Spleen (tissue), 11 donors: ENCODE measurements around the gene APLF. TPM values are rescaled to one million over a fixed set of nuclear protein-coding genes. Genes with fewer than 3 reads are reported as not detected.

ENCODE experiments used
- DNase-seq: peaks from one replicate; pipeline ENCODE4 v3.0.0-alpha.2; 2020
- H3K27ac ChIP-seq, 8 donors: fragments of 200-600 bp; sonication (generic) in 7 of 8; 1 replicate in 4 of 8; 2 replicates in 4 of 8; pipeline versions ENCODE4 v1.5.0 to v1.8.0; 2016 to 2021; ENCODE audit warnings: inconsistent platforms in 4 of 8, mild to moderate bottlenecking in 4 of 8, moderate library complexity in 1 of 8
- H3K27me3 ChIP-seq, 7 donors: fragments of 200-600 bp; sonication (generic) in 6 of 7; replicated peaks in 1 of 7; 1 replicate in 4 of 7; 2 replicates in 3 of 7; pipeline versions ENCODE4 v1.5.0 to v1.8.0; 2016 to 2021; ENCODE audit warnings: inconsistent platforms in 3 of 7, mild to moderate bottlenecking in 1 of 7
- H3K36me3 ChIP-seq, 6 donors: fragments of 200-600 bp; sonication (generic) in 5 of 6; 1 replicate in 4 of 6; 2 replicates in 2 of 6; pipeline versions ENCODE4 v1.5.0 to v1.8.0; 2016 to 2021; ENCODE audit warnings: inconsistent platforms in 2 of 6
- H3K4me1 ChIP-seq, 6 donors: fragments of 200-600 bp; sonication (generic) in 5 of 6; 1 replicate in 3 of 6; 2 replicates in 3 of 6; pipeline versions ENCODE4 v1.5.0 to v1.8.0; 2016 to 2021; ENCODE audit warnings: inconsistent platforms in 3 of 6
- H3K4me3 ChIP-seq, 8 donors: fragments of 200-600 bp; sonication (generic) in 7 of 8; 1 replicate in 4 of 8; 2 replicates in 4 of 8; pipeline versions ENCODE4 v1.5.0 to v1.8.0; 2016 to 2021; ENCODE audit warnings: inconsistent platforms in 4 of 8, mild to moderate bottlenecking in 4 of 8, moderate library complexity in 2 of 8
- H3K9me3 ChIP-seq, 8 donors: fragments of 200-600 bp; sonication (generic) in 7 of 8; 1 replicate in 4 of 8; 2 replicates in 4 of 8; pipeline versions ENCODE4 v1.5.0 to v1.8.0; 2016 to 2021; ENCODE audit warnings: inconsistent platforms in 4 of 8
- POLR2A ChIP-seq, 3 donors: fragments of 450-650 bp; IDR thresholded peaks; one replicate each; pipeline ENCODE4 v1.5.1; 2017; ENCODE audit warnings: antibody characterized with exemption in 3 of 3, mild to moderate bottlenecking in 1 of 3
- POLR2AphosphoS5 ChIP-seq, 3 donors: sonication (generic); formaldehyde crosslinking; IDR thresholded peaks; one replicate each; pipeline ENCODE4 v1.5.1; 2017; ENCODE audit warnings: antibody characterized with exemption in 3 of 3
- WGBS, 5 donors: extraction: QIAGEN DNeasy Blood & Tissue Kit in 3 of 5; methylation state at CpG; one replicate each; pipeline versions ENCODE4 v1.1.5 to v1.1.7; 2013 to 2018; 5-methylcytosine and 5-hydroxymethylcytosine counted together
- intact Hi-C: fragments of 100-400 bp; cut with DNase I; formaldehyde crosslinking; loops from one replicate; pipeline ENCODE4 v1.15.0; 2023; ENCODE audit warnings: low total_unique reads
- polyA plus RNA-seq, 3 donors: library from polyadenylated mRNA; stranded (reverse); fragments of 200-250 nt; gene quantifications; one replicate each; pipeline ENCODE4 v1.2.1, GENCODE V29; 2013
- total RNA-seq, 7 donors: library from RNA; depleted of rRNA in 3 of 7; stranded (reverse); fragments of >200 nt in 3 of 7; fragmentation: NEBNext Ultra II Directional in 4 of 7; extraction: Animal tissue kit (Norgen Biotek cat#: 25700) in 4 of 7; gene quantifications; one replicate each; pipeline versions ENCODE4 v1.1.0 to v1.2.1, GENCODE V29; 2016 to 2021
- TF ChIP-seq, protein P1 (sequence below), 11 experiments: fragments of 200-600 bp in 7 of 11; fragments of 450-650 bp in 4 of 11; sonication (generic) in 4 of 11; IDR thresholded peaks in 8 of 11; conservative IDR thresholded peaks in 3 of 11; 1 replicate in 7 of 11; 2 replicates in 4 of 11; pipeline versions ENCODE4 v1.4.0 to v1.8.0; 2016 to 2021; ENCODE audit warnings: antibody characterized with exemption in 11 of 11, inconsistent platforms in 4 of 11, mild to moderate bottlenecking in 1 of 11
- donor health status: healthy with polysubstance abuse.
- donor health status: DM: no; HTN: no; CAD: no; lungs with moderate emphysema.
- donor health status: DM: no; HTN: no; CAD: no.
- donor health status: Bipolar disorder and iron deficiency.
- donor health status: healthy.
- donor health status: DM: no; HTN: no; CAD: no.
- donor health status: DM: yes; HTN: yes; CAD: no.

The APLF gene
- total and polyA plus RNA-seq, 10 donors, result 1.1 to 7.2 (median 5.0) TPM

DNA sequence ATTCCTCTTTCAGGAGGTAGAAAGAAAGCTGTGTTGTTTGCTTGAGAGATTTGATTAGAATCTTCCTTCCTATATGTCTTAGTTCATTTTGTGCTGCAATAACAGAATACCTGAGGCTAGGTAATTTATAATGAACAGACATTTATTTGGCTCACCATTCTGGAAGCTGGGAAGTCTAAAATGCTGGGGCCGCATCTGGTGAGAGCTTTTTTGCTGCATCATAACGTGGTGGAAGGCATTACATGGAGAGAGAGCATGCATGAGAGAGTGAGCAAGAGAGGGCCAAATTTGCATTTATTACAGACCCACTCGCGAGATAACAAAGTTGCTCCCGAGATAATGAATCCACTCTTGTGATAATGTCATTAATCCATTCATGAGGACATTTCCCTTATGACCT is 34.4 kb downstream of the APLF start:
- WGBS, 5 donors, result 82 to 93% (median 89%) methylated on average over 5 of the region's 5 CpGs
- intact Hi-C loops, result no loop called here
- Histone ChIP-seq H3K27ac (no peak overlapping the region), H3K27me3 (no peaks in the 10 kb centered on the region), H3K36me3 (peaks cover 0 to 9% (median 0%) of the 10 kb centered on the region in 6 donors), H3K9me3 (peaks cover 0 to 6% (median 5%) of the 10 kb centered on the region in 8 donors), H3K4me3 (no peak overlapping the region), H3K4me1 (no peaks in the 10 kb centered on the region)
- DNase-seq, result no peak
- TF ChIP-seq, protein P1, sequence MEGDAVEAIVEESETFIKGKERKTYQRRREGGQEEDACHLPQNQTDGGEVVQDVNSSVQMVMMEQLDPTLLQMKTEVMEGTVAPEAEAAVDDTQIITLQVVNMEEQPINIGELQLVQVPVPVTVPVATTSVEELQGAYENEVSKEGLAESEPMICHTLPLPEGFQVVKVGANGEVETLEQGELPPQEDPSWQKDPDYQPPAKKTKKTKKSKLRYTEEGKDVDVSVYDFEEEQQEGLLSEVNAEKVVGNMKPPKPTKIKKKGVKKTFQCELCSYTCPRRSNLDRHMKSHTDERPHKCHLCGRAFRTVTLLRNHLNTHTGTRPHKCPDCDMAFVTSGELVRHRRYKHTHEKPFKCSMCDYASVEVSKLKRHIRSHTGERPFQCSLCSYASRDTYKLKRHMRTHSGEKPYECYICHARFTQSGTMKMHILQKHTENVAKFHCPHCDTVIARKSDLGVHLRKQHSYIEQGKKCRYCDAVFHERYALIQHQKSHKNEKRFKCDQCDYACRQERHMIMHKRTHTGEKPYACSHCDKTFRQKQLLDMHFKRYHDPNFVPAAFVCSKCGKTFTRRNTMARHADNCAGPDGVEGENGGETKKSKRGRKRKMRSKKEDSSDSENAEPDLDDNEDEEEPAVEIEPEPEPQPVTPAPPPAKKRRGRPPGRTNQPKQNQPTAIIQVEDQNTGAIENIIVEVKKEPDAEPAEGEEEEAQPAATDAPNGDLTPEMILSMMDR (IDR thresholded peaks at IDR 0.05 in 8 of 11, conservative IDR thresholded peaks at IDR 0.05 in 3 of 11), result no peak
- TF ChIP-seq POLR2AphosphoS5 (IDR thresholded peaks at IDR 0.05) (no peak), POLR2A (IDR thresholded peaks at IDR 0.05) (no peak)

DNA sequence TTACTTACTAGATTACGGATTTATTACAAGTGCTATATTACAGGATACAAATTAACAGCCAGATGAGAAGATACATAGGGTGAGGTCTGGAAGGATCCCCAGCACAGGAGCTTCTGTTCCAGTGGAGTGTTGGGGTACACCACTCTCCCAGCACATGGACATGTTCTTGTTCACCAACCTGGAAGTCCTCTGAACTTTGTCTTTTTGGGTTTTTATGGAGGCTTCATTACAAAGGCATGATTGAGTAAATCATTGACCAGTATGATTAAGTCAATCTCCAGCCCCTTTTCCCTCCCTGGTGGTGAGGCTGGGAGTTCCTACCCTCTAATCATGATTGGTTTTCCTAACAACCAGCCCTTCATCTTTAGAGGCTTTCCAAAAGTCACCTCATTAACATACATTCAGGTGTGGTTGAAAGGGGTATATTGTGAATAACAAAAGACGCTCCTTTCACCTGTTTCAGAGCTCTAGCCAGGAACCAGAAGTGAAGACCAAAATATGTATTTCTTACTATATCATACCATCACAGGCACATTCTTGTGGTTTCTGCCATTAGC is 38.3 kb downstream of the APLF start:
- Histone ChIP-seq H3K4me1 (no peaks in the 10 kb centered on the region), H3K36me3 (peaks cover 0 to 9% (median 0%) of the 10 kb centered on the region in 6 donors), H3K4me3 (no peak overlapping the region), H3K27ac (no peak overlapping the region), H3K9me3 (peaks cover 0 to 5% (median 0%) of the 10 kb centered on the region in 8 donors), H3K27me3 (no peaks in the 10 kb centered on the region)
- WGBS, 5 donors, result 88 to 93% (median 90%) methylated on average over 2 of the region's 2 CpGs
- intact Hi-C loops, result no loop called here
- DNase-seq, result no peak
- TF ChIP-seq, protein P1 (IDR thresholded peaks at IDR 0.05 in 8 of 11, conservative IDR thresholded peaks at IDR 0.05 in 3 of 11), result no peak
- TF ChIP-seq POLR2AphosphoS5 (IDR thresholded peaks at IDR 0.05), result no peak
- TF ChIP-seq POLR2A (IDR thresholded peaks at IDR 0.05), result no peak

DNA sequence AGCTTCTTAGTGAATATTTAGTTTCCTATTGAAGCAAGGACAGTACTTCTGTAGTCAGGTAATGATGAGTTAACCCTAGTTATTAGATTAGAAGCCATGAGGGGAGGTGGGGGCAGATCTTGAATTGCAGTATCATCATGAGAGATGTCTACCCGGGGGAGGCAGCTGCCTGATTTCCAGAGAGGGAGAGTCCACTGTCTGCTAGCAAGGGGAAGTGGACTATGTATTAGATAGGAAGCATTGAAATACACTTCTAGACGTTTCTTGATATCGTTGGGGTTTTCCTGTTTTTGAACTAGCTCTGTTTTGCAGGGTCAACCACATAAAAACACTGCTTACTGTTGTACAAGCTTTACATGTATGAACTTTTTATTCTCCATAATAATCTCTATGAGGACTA is 38.8 kb downstream of the APLF start:
- H3K4me3 ChIP-seq, result no peak overlapping the region
- no peak for TF ChIP-seq POLR2AphosphoS5 (IDR thresholded peaks at IDR 0.05)
- TF ChIP-seq, protein P1 (IDR thresholded peaks at IDR 0.05 in 8 of 11, conservative IDR thresholded peaks at IDR 0.05 in 3 of 11), result no peak
- no peak for TF ChIP-seq POLR2A (IDR thresholded peaks at IDR 0.05)
- peaks cover 0 to 5% (median 0%) of the 10 kb centered on the region in 8 donors for H3K9me3 ChIP-seq
- 23 to 41% (median 32%) methylated on average over 3 of the region's 3 CpGs for WGBS, 5 donors
- no peak for DNase-seq
- no peaks in the 10 kb centered on the region for H3K27me3 ChIP-seq
- no peaks in the 10 kb centered on the region for H3K4me1 ChIP-seq
- intact Hi-C loops, result no loop called here
- H3K36me3 ChIP-seq, result peaks cover 0 to 9% (median 0%) of the 10 kb centered on the region in 6 donors
- no peak overlapping the region for H3K27ac ChIP-seq

DNA sequence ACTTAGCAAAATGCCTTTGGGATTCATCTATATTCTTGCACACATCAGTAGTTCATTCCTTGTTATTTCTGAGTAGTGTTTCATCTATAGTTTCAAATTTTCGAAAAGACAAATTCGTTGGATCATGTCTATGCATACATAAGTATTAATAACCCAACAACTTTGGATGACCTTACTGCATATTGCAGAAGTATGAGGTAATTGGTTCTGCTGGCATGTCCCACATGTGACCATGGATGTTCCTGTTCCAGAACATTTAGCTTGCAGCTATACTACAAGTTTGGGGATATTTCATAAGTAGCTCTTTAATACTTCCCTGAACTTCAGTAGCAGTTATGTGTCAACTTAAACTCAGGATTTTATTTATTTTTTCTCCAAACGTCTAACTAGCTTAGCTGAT is 44.9 kb downstream of the APLF start:
- 66 to 81% (median 75%) methylated on average over 3 of the region's 3 CpGs for WGBS, 5 donors
- no peak overlapping the region for H3K27ac ChIP-seq
- H3K36me3 ChIP-seq, result no peaks in the 10 kb centered on the region
- H3K4me1 ChIP-seq, result no peaks in the 10 kb centered on the region
- TF ChIP-seq POLR2AphosphoS5 (IDR thresholded peaks at IDR 0.05), result no peak
- TF ChIP-seq, protein P1 (IDR thresholded peaks at IDR 0.05 in 8 of 11, conservative IDR thresholded peaks at IDR 0.05 in 3 of 11), result no peak
- TF ChIP-seq POLR2A (IDR thresholded peaks at IDR 0.05), result no peak
- intact Hi-C loops, result no loop called here
- peaks cover 0 to 17% (median 11%) of the 10 kb centered on the region in 8 donors for H3K9me3 ChIP-seq
- DNase-seq, result no peak
- no peaks in the 10 kb centered on the region for H3K27me3 ChIP-seq
- no peak overlapping the region for H3K4me3 ChIP-seq
